ENCODE data around the gene ZNF735.

DNA sequence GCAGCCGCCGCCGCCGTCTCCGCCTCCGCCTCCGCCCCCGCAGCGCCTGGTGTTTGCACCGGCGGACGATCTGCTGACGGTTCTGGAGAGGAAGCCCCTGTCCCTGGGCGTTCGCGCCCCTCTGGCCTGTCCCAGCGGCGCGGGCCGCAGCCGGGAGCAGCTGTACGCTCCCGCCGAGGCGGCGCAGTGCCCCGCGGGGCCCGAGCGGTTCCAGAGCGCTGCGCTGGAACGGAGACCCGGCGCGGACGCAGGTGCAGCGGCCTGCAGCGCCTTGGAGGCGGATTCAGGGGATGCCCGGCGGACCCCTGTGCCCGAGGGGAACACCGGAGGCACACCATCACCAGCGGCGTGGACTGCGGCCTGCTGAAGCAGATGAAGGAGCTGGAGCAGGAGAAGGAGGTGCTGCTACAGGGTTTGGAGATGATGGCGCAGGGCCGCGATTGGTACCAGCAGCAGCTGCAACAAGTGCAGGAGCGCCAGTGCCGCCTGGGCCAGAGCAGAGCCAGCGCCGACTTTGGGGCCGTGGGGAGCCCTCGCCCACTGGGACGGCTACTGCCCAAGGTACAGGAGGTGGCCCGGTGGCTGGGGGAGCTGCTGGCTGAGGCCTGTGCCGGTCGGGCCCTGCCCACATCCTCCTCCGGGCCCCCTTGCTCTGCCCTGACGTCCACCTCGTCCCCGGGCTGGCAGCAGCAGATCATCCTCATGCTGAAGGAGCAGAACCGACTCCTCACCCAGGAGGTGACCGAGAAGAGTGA, 24.8 kb upstream of the ZNF735 start:
- TF ChIP-seq POLR2A (IDR thresholded peaks at IDR 0.05) = no peak
- TF ChIP-seq, protein P1, sequence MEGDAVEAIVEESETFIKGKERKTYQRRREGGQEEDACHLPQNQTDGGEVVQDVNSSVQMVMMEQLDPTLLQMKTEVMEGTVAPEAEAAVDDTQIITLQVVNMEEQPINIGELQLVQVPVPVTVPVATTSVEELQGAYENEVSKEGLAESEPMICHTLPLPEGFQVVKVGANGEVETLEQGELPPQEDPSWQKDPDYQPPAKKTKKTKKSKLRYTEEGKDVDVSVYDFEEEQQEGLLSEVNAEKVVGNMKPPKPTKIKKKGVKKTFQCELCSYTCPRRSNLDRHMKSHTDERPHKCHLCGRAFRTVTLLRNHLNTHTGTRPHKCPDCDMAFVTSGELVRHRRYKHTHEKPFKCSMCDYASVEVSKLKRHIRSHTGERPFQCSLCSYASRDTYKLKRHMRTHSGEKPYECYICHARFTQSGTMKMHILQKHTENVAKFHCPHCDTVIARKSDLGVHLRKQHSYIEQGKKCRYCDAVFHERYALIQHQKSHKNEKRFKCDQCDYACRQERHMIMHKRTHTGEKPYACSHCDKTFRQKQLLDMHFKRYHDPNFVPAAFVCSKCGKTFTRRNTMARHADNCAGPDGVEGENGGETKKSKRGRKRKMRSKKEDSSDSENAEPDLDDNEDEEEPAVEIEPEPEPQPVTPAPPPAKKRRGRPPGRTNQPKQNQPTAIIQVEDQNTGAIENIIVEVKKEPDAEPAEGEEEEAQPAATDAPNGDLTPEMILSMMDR (IDR thresholded peaks at IDR 0.05) = no peak
